ENCODE measurements around the gene SMCR8. TPM values are rescaled to one million over a fixed set of nuclear protein-coding genes. Genes with fewer than 3 reads are reported as not detected.

SMCR8 gene
- total and polyA plus RNA-seq, 2 of the 4 experiments (the other 2 are of a cell fraction): 7.1 to 10.9 TPM

DNA sequence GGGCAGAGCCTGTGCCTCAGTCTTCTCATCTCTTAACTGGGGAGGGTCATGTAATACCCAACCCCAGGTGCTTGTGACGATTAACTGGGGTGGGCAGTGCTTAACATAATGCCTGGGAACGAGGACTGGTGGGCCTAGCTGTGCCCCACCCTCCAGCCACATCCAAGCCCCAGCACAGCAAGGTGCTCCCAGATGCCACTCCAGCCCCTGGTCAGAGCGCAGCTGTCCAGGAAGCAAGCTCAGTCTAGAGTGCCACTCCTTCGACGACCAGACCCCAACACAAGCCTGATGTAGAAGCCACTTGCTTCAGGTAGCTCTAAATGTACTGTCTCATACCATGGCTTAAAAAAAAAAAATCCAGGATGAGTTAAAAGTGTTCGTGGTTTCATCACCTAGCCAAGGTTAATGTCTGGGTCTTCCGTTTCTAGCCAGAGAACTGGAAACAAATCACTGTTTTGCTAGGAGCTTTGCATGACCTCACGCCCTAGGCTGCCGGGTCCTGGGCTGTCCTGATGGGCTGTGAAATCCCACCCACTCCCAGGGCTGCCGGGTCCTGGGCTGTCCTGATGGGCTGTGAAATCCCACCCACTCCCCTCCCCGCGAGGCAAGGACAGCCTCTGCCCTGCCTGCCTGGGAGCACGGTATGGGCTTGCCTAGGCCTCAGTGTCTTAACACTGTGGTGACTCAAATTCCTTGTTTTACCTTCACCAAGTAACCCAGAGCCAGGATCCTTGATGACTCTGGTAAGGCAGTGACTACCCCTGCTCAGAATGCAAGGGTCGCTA, 47.0 kb upstream of the SMCR8 start:
- no peak overlapping the region for H3K18ac ChIP-seq (ENCODE audit: low read depth, low read length)
- ChIA-PET POLR2A (ENCODE audit: unreplicated experiment) (no interaction called here), CTCF (interaction anchor here (0.6 kb wide), 1 partner anchor 8 kb away, joined by 7 read pairs; no protein-coding TSS in a partner anchor)
- H3K79me1 ChIP-seq (ENCODE audit: low read depth in 1 of 2, low read length in 2 of 2): peaks cover 0 to 36% of the 10 kb centered on the region in 2 experiments; a peak in 3 of 4 replicates
- TF ChIP-seq, protein P1, sequence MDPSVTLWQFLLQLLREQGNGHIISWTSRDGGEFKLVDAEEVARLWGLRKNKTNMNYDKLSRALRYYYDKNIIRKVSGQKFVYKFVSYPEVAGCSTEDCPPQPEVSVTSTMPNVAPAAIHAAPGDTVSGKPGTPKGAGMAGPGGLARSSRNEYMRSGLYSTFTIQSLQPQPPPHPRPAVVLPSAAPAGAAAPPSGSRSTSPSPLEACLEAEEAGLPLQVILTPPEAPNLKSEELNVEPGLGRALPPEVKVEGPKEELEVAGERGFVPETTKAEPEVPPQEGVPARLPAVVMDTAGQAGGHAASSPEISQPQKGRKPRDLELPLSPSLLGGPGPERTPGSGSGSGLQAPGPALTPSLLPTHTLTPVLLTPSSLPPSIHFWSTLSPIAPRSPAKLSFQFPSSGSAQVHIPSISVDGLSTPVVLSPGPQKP (IDR thresholded peaks at IDR 0.05; ENCODE audit: borderline replicate concordance, low read depth, low read length): no peak
- 0 out of 2 replicates have a peak, but pooled peaks have one; percentile 10 for TF ChIP-seq FOS (IDR thresholded peaks at IDR 0.05; ENCODE audit: low read depth, low read length)
- H4K8ac ChIP-seq (ENCODE audit: low read depth in 2 of 2, low read length in 2 of 2): peak overlapping the region; percentile 35 to 45; a peak in 1 of 4 replicates
- H2AK9ac ChIP-seq (replicated peaks; ENCODE audit: low read depth, low read length, poor library complexity): peak overlapping the region; percentile 86
- no peak overlapping the region for H3K4me3 ChIP-seq (ENCODE audit: insufficient read depth, low read depth, low read length)
- peak; percentile 73 for DNase-seq
- dilution Hi-C loops (cut with HindIII; ENCODE audit: low sequenced_read_pairs, unreplicated experiment) (no loop called here), in situ Hi-C loops (cut with MboI; ENCODE audit: low sequenced_read_pairs) (no loop called here), intact Hi-C loops (cut with micrococcal nuclease) (no loop called here)
- no peak overlapping the region for H3K56ac ChIP-seq (ENCODE audit: extremely low read depth, insufficient read depth, low read length)
- no peak overlapping the region for H4K5ac ChIP-seq (ENCODE audit: low read depth, low read length)
- WGBS, 2 experiments (ENCODE audit: extremely low coverage in 2 of 2, insufficient read length in 1 of 2): 75% methylated on average over 4 of the region's 14 CpGs; no CpG with 5 or more reads in 1 of the 2 experiments
- peak; percentile 85 for ATAC-seq (ENCODE audit: low read depth)
- H4K91ac ChIP-seq (ENCODE audit: insufficient read depth, low read depth, low read length): 0 out of 2 replicates have a peak overlapping the region, but pooled peaks have one; percentile 19
- no peak overlapping the region for H3K4me2 ChIP-seq (ENCODE audit: low read depth, low read length)
- peak overlapping the region; percentile 35 for H2BK5ac ChIP-seq (ENCODE audit: low read depth, low read length, poor library complexity, severe bottlenecking)
- H3K14ac ChIP-seq (replicated peaks; ENCODE audit: low read depth, low read length): peak overlapping the region; percentile 44
- H2BK20ac ChIP-seq (ENCODE audit: low read depth, low read length): peak overlapping the region; percentile 41; the same call in 1 of the 2 replicates
- peak overlapping the region; percentile 6; the same call in 1 of the 2 replicates for H2BK120ac ChIP-seq (ENCODE audit: low read depth, low read length)
- no peaks in the 10 kb centered on the region for H3K27me3 ChIP-seq (ENCODE audit: control insufficient read depth, insufficient read depth, low read length)
- BruUV-seq (replicated peaks): no TSS peak
- H3K4me1 ChIP-seq (ENCODE audit: control insufficient read depth, insufficient read depth, low read length): peaks cover 13% of the 10 kb centered on the region
- peaks cover 3% of the 10 kb centered on the region; the same call in 1 of the 2 replicates for H4K20me1 ChIP-seq (ENCODE audit: insufficient read depth, low read length)
- no peak overlapping the region for H3K27ac ChIP-seq (ENCODE audit: insufficient read depth, low read length)
- peak overlapping the region; percentile 57; the same call in 1 of the 2 replicates for H2AK5ac ChIP-seq (ENCODE audit: low read depth, low read length)
- peak overlapping the region; percentile 44 for H2AFZ ChIP-seq (replicated peaks; ENCODE audit: low read length, poor library complexity)
- H3K9me3 ChIP-seq (ENCODE audit: control insufficient read depth, insufficient read depth, low read length): no peaks in the 10 kb centered on the region
- H3K23ac ChIP-seq (ENCODE audit: low read depth, low read length): peak overlapping the region; percentile 59
- H3K4ac ChIP-seq (ENCODE audit: low read depth, low read length): peak overlapping the region; percentile 49
- peaks cover 27% of the 10 kb centered on the region for H3K36me3 ChIP-seq (ENCODE audit: control insufficient read depth, insufficient read depth, low read length)
- no peak overlapping the region for H2BK15ac ChIP-seq (ENCODE audit: low read depth, low read length)
- no peak overlapping the region for H3K9ac ChIP-seq (ENCODE audit: low read depth, low read length)
- peaks cover 22% of the 10 kb centered on the region for H3K9me1 ChIP-seq (ENCODE audit: insufficient read depth, low read length)

Measured in IMR-90 (cell line).